ENCODE measurements around the gene GJB5.

GRCh38 chr1:34747638-34747941 is 7.3 kb upstream of the GJB5 start:
- TF ChIP-seq ATF2 (IDR thresholded peaks at IDR 0.05; ENCODE audit: low read length), result no peak
- no peak for TF ChIP-seq KAT2A (conservative IDR thresholded peaks at IDR 0.05; ENCODE audit: control insufficient read depth, low read depth, low read length)
- TF ChIP-seq POLR2A (IDR thresholded peaks at IDR 0.05; ENCODE audit: low read depth, low read length), result no peak
- no peak for TF ChIP-seq STAT3 (IDR thresholded peaks at IDR 0.05; ENCODE audit: low read depth, low read length)
- TF ChIP-seq, protein P1, sequence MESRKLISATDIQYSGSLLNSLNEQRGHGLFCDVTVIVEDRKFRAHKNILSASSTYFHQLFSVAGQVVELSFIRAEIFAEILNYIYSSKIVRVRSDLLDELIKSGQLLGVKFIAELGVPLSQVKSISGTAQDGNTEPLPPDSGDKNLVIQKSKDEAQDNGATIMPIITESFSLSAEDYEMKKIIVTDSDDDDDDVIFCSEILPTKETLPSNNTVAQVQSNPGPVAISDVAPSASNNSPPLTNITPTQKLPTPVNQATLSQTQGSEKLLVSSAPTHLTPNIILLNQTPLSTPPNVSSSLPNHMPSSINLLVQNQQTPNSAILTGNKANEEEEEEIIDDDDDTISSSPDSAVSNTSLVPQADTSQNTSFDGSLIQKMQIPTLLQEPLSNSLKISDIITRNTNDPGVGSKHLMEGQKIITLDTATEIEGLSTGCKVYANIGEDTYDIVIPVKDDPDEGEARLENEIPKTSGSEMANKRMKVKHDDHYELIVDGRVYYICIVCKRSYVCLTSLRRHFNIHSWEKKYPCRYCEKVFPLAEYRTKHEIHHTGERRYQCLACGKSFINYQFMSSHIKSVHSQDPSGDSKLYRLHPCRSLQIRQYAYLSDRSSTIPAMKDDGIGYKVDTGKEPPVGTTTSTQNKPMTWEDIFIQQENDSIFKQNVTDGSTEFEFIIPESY (IDR thresholded peaks at IDR 0.05), result no peak
- no peak for TF ChIP-seq EP300 (IDR thresholded peaks at IDR 0.05; ENCODE audit: borderline replicate concordance in 1 of 2, control insufficient read depth in 1 of 2, low read depth in 2 of 2, low read length in 2 of 2)
- no peak for TF ChIP-seq KLF5 (IDR thresholded peaks at IDR 0.05; ENCODE audit: partially characterized antibody)
- TF ChIP-seq LARP7 (IDR thresholded peaks at IDR 0.05), result no peak
- TF ChIP-seq CTCF (IDR thresholded peaks at IDR 0.05 in 2 of 3, conservative IDR thresholded peaks at IDR 0.05 in 1 of 3; ENCODE audit: control insufficient read depth in 2 of 3, extremely low read depth in 1 of 3, insufficient read depth in 1 of 3, low read depth in 3 of 3, low read length in 3 of 3), result no peak
- no peak for TF ChIP-seq SMC3 (IDR thresholded peaks at IDR 0.05; ENCODE audit: borderline replicate concordance, low read length)

Data from GM12878 (cell line).